GM21619 (cell line): ENCODE measurements around the gene RNF217.

ENCODE experiments used
- ATAC-seq: cut with Tn5 transposase; IDR thresholded peaks from one replicate; pipeline ENCODE4 v1.9.1; 2021; ENCODE audit not compliant: unreplicated experiment

Gene RNF217

GRCh38 chr6:124987999-124988591 lies 25.9 kb downstream of the RNF217 start:
- ATAC-seq, result no peak

- ATAC-seq, result no peak
These were observed 27.1 kb downstream of the RNF217 start for GRCh38 chr6:124989136-124989983.

GRCh38 chr6:124990988-124991387 lies 28.8 kb downstream of the RNF217 start:
- no peak for ATAC-seq

GRCh38 chr6:124991764-124992295 lies 29.6 kb downstream of the RNF217 start:
- ATAC-seq, result no peak

GRCh38 chr6:124993327-124993726 lies 31.1 kb downstream of the RNF217 start:
- no peak for ATAC-seq

- no peak for ATAC-seq
These were observed 32.4 kb downstream of the RNF217 start for GRCh38 chr6:124994648-124995047.

- ATAC-seq, result no peak
These were observed 32.9 kb downstream of the RNF217 start for GRCh38 chr6:124995131-124995530.

GRCh38 chr6:124995645-124996325 lies 33.5 kb downstream of the RNF217 start:
- no peak for ATAC-seq

- ATAC-seq, result no peak
These were observed 34.2 kb downstream of the RNF217 start for GRCh38 chr6:124996411-124996810.

GRCh38 chr6:124997196-124997875 lies 35.1 kb downstream of the RNF217 start:
- ATAC-seq, result no peak

- ATAC-seq, result no peak
These were observed 37.0 kb downstream of the RNF217 start for GRCh38 chr6:124999105-124999764.

GRCh38 chr6:125001684-125002405 lies 39.6 kb downstream of the RNF217 start:
- no peak for ATAC-seq

GRCh38 chr6:125002406-125002741 lies 40.1 kb downstream of the RNF217 start:
- no peak for ATAC-seq

GRCh38 chr6:125003070-125003469 lies 40.8 kb downstream of the RNF217 start:
- ATAC-seq, result no peak

- no peak for ATAC-seq
These were observed 42.0 kb downstream of the RNF217 start for GRCh38 chr6:125004198-125004597.

- ATAC-seq, result no peak
These were observed 42.8 kb downstream of the RNF217 start for GRCh38 chr6:125004797-125005595.

GRCh38 chr6:125008261-125008703 lies 46.0 kb downstream of the RNF217 start:
- ATAC-seq, result no peak

GRCh38 chr6:125008957-125009356 lies 46.7 kb downstream of the RNF217 start:
- no peak for ATAC-seq

GRCh38 chr6:125009578-125009977 lies 47.3 kb downstream of the RNF217 start:
- no peak for ATAC-seq
